OCI-LY7 (cell line): Measurements from ENCODE around the gene FAM32A.
"Not testable (repeated sequence)": the region's sequence is repeated elsewhere in the genome, so short reads cannot be mapped to it uniquely, and the experiment has no call there.

Experiments used
- EZH2phosphoT487 ChIP-seq: fragments of 200-600 bp; sonication (generic); IDR thresholded peaks from 2 replicates; pipeline ENCODE4 v1.6.1; 2018; ENCODE audit warnings: low read depth, borderline replicate concordance, mild to moderate bottlenecking, mixed run types, antibody characterized with exemption, low read length, moderate library complexity, mixed read lengths
- TF ChIP-seq, protein P1 (sequence below): fragments of 200-600 bp; sonication (generic); conservative IDR thresholded peaks from 2 replicates; pipeline ENCODE4 v1.5.1; 2014; ENCODE audit warnings: mild to moderate bottlenecking, antibody characterized with exemption, low read length, moderate library complexity, mixed read lengths

- TF ChIP-seq, protein P1, sequence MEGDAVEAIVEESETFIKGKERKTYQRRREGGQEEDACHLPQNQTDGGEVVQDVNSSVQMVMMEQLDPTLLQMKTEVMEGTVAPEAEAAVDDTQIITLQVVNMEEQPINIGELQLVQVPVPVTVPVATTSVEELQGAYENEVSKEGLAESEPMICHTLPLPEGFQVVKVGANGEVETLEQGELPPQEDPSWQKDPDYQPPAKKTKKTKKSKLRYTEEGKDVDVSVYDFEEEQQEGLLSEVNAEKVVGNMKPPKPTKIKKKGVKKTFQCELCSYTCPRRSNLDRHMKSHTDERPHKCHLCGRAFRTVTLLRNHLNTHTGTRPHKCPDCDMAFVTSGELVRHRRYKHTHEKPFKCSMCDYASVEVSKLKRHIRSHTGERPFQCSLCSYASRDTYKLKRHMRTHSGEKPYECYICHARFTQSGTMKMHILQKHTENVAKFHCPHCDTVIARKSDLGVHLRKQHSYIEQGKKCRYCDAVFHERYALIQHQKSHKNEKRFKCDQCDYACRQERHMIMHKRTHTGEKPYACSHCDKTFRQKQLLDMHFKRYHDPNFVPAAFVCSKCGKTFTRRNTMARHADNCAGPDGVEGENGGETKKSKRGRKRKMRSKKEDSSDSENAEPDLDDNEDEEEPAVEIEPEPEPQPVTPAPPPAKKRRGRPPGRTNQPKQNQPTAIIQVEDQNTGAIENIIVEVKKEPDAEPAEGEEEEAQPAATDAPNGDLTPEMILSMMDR, result not testable (repeated sequence)
- not testable (repeated sequence) for TF ChIP-seq EZH2phosphoT487
Observed at GRCh38 chr19:16178866-16179265, 6.3 kb upstream of the FAM32A start.
